ENCODE results near the gene FCF1.

FCF1 gene, protein sequence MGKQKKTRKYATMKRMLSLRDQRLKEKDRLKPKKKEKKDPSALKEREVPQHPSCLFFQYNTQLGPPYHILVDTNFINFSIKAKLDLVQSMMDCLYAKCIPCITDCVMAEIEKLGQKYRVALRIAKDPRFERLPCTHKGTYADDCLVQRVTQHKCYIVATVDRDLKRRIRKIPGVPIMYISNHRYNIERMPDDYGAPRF

DNA sequence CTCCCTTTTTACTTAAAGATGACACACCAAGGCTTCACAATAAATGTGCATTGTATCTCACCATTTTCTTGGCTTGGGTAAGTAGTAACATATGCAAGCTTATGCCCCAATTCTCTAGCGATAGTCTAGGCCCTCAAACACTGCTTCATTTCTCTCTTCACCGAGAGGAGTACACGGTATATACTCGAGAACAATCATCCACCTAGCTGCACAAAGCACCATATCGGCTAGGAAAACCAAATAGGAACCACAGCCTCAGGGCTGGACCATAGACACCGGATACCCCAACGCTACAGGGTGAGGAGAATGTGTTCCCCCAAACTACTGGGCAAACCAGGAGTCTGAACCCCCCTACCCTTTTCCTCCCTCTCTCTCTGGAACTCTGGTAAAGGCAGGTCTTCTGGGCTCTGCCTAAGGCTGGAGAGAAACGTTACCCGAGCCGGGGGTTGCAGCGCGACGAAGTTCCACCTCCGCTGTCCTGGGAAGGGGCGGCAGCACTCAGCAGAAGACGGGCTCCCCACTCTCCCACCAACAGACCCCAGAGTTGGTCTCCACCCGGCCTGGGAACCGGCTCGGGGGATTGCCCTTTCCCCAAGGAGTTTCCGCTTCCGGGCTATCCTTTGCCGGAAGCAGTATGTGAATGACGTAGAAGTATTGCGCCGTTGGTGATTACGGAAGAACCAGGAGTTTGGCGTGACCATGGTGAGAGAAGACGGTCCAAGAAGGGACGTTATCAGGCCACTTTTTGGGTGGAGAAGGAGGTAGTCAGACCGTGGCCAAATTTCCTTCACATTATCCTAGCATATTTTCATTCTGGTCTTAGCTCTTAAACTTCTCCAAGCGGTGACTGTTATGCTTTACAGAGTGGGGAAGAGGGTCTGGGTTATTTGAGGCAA, at the start of gene FCF1, which contains the start of gene AREL1:
Gene FCF1, plus strand, starts transcription at position 646 of the 896 bp plus-strand sequence. Its CDS starts 54 bp downstream, at position 700.
Gene AREL1, minus strand, starts transcription at position 582 of the 896 bp plus-strand sequence. CDS start 27,465 bp downstream, outside the sequence.
- no peaks in the 10 kb centered on the region for H3K27me3 ChIP-seq (ENCODE audit: control insufficient read depth in 1 of 2, insufficient read depth in 2 of 2, low read length in 2 of 2)
- H3K9ac ChIP-seq (ENCODE audit: low read length in 2 of 2), result peak within 1 kb of the TSS; percentile 78 to 92
- H3K4me1 ChIP-seq (ENCODE audit: control insufficient read depth, insufficient read depth, low read length), result no peaks in the 10 kb centered on the region

DNA sequence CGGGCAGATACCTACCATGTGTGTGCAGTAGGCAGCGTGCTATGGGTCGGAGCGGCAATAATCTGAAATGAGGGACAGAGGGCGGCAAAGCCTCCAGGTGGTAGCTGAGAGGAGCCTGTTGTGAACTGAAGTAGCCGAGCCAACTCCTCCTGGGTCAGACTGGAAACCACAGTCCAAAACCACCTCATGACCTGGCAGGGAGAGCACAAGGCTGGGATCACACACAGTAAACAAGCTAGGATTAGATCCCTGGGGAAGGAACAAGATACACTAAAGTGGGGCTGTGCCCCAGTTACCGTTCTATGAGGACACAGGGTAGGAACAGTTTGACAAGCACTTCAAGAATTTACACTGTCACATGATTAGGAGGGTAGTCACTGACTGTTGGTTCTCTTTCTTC, 49.1 kb upstream of the FCF1 start:
- Histone ChIP-seq H3K4me1 (ENCODE audit: control insufficient read depth, insufficient read depth, low read length) (peaks cover 3% of the 10 kb centered on the region), H3K9ac (ENCODE audit: low read length in 2 of 2) (no peak overlapping the region), H3K4me3 (ENCODE audit: low read length in 2 of 2) (no peak overlapping the region), H3K27me3 (ENCODE audit: control insufficient read depth in 1 of 2, insufficient read depth in 2 of 2, low read length in 2 of 2) (no peaks in the 10 kb centered on the region), H3K27ac (ENCODE audit: low read length) (no peak overlapping the region), H3K9me3 (ENCODE audit: control insufficient read depth in 2 of 2, low read length in 2 of 2) (no peaks in the 10 kb centered on the region), H3K36me3 (ENCODE audit: control insufficient read depth in 2 of 2, insufficient read depth in 2 of 2, low read length in 2 of 2) (peaks cover 40 to 48% of the 10 kb centered on the region in 2 donors)

More for the DNA sequence above, at the start of gene FCF1, which contains the start of gene AREL1:
- Histone ChIP-seq H3K4me3 (ENCODE audit: low read length in 2 of 2) (peak within 1 kb of the TSS; percentile 91 to 100), H3K27ac (ENCODE audit: low read length) (peak within 1 kb of the TSS; percentile 38), H3K36me3 (ENCODE audit: control insufficient read depth in 2 of 2, insufficient read depth in 2 of 2, low read length in 2 of 2) (peaks cover 6 to 8% of the 10 kb centered on the region in 2 donors), H3K9me3 (ENCODE audit: control insufficient read depth in 2 of 2, low read length in 2 of 2) (no peaks in the 10 kb centered on the region)

DNA sequence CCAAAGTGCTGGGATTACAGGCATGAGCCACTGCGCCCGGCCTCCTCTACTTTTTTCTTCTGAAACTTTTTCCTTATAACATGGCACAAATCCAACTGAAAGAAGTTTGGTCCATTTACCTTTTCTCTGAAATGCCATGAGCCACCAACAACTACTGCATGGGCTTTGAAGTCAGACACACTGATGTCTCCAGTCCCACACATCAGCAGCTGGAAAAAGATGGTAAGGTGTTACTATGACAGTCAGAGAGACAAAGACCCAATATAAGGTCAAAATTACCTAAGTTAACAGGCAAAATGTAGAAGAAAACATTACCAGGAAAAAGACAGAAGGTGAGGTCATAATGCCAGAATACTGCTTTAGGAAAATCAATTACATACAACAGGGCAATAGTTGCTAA, 48.2 kb upstream of the FCF1 start:
- H3K27ac ChIP-seq (ENCODE audit: low read length), result no peak overlapping the region
- no peak overlapping the region for H3K4me3 ChIP-seq (ENCODE audit: low read length in 2 of 2)
- peaks cover 48 to 51% of the 10 kb centered on the region in 2 donors for H3K36me3 ChIP-seq (ENCODE audit: control insufficient read depth in 2 of 2, insufficient read depth in 2 of 2, low read length in 2 of 2)
- peaks cover 3% of the 10 kb centered on the region for H3K4me1 ChIP-seq (ENCODE audit: control insufficient read depth, insufficient read depth, low read length)
- no peaks in the 10 kb centered on the region for H3K27me3 ChIP-seq (ENCODE audit: control insufficient read depth in 1 of 2, insufficient read depth in 2 of 2, low read length in 2 of 2)
- H3K9me3 ChIP-seq (ENCODE audit: control insufficient read depth in 2 of 2, low read length in 2 of 2), result no peaks in the 10 kb centered on the region
- H3K9ac ChIP-seq (ENCODE audit: low read length in 2 of 2), result no peak overlapping the region

DNA sequence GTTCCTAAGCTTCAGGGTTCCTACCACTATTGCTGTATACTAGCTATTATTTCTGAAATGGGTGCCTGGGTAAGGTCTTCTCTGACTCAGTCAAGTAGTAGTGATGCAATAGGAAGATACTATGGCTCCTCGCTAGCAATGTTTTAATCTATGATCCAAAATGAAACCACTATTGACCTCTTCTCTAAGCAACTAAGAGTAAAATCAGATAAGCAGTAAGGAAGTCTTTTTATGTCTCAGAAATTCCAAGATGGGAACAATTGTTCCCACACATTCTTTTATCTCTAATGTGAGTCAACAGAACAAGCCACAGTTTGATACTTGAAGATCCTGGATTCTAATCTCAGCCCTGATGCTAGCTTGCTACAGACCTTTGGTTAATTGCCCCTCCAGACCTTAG, 45.2 kb upstream of the FCF1 start:
- H3K9me3 ChIP-seq (ENCODE audit: control insufficient read depth in 2 of 2, low read length in 2 of 2), result no peaks in the 10 kb centered on the region
- H3K9ac ChIP-seq (ENCODE audit: low read length in 2 of 2), result no peak overlapping the region
- no peak overlapping the region for H3K4me3 ChIP-seq (ENCODE audit: low read length in 2 of 2)
- no peak overlapping the region for H3K27ac ChIP-seq (ENCODE audit: low read length)
- H3K4me1 ChIP-seq (ENCODE audit: control insufficient read depth, insufficient read depth, low read length), result peaks cover 3% of the 10 kb centered on the region
- peaks cover 50 to 57% of the 10 kb centered on the region in 2 donors for H3K36me3 ChIP-seq (ENCODE audit: control insufficient read depth in 2 of 2, insufficient read depth in 2 of 2, low read length in 2 of 2)
- H3K27me3 ChIP-seq (ENCODE audit: control insufficient read depth in 1 of 2, insufficient read depth in 2 of 2, low read length in 2 of 2), result no peaks in the 10 kb centered on the region

DNA sequence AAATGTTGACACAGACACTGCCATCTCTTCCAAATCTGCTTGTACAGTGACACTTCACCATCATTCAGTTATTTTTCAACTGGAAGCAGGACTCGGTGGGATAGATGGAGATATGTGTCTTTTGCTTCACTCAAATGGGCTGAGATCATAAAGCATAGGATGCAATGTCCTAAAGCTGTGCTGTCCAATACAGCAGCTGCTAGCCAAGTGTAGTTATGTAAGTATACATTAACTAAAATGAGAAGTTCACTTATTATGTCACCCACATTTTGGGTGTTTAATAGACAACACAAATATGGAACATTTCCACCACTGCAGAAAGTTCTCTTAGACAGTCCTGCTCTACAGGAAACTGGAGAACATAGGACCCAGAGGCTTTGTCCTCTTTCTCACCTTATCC, 43.7 kb upstream of the FCF1 start:
- Histone ChIP-seq H3K9ac (ENCODE audit: low read length in 2 of 2) (no peak overlapping the region), H3K27me3 (ENCODE audit: control insufficient read depth in 1 of 2, insufficient read depth in 2 of 2, low read length in 2 of 2) (no peaks in the 10 kb centered on the region), H3K4me1 (ENCODE audit: control insufficient read depth, insufficient read depth, low read length) (no peaks in the 10 kb centered on the region), H3K4me3 (ENCODE audit: low read length in 2 of 2) (no peak overlapping the region), H3K9me3 (ENCODE audit: control insufficient read depth in 2 of 2, low read length in 2 of 2) (no peaks in the 10 kb centered on the region), H3K27ac (ENCODE audit: low read length) (no peak overlapping the region), H3K36me3 (ENCODE audit: control insufficient read depth in 2 of 2, insufficient read depth in 2 of 2, low read length in 2 of 2) (peaks cover 45 to 58% of the 10 kb centered on the region in 2 donors)

DNA sequence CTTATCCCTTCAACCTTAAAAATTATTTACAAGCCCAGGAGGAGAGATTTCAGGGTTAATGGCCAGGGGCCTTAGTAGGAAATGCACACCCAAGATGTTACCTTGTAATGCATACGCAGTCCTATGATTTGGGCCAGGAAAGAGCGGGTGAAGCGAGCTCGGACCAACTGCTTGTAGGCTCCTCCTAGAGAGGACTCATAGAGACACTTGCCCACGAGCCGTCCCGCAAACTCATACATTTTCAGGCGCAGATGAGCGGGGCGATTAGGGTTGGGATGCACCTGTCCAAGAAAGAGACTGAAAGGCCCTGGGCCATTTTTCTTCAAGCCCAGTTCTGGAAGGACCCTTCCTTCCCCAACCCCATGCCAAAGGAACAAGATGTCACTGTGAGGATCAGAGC, 43.1 kb upstream of the FCF1 start:
- H3K36me3 ChIP-seq (ENCODE audit: control insufficient read depth in 2 of 2, insufficient read depth in 2 of 2, low read length in 2 of 2), result peaks cover 43 to 60% of the 10 kb centered on the region in 2 donors

DNA sequence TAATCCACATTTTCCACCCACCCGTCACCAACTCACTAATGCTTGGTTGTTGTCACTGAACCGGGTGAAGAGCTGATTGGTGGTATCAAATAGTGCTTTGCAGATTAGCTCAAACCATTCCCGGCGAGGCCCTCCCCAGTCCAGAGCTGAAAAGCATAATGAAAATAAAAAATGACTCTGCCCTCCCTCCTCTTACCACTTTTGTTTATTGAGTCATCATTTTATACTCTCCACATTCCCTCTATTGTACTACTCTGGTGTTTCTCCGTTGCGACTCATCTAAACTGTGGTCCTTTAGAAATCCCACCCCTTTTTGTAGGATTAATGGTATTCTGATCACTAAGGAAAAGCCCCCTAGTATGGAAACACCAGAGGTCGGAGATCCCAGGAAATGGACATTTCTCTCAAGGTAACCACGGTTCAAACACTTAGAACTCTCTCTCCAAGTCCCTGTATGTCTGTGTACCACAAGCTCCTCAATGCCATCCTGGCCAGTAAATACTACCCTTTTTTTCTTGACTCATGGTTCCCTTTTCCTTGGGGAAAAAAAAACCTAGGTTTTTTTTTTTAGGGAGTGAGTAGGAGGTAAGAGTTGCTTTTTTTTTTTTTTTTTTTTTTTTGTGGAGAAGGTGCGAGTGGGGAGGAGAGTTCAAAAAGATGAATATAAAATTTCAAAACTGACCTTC, 42.1 kb upstream of the FCF1 start:
- H3K9me3 ChIP-seq (ENCODE audit: control insufficient read depth in 2 of 2, low read length in 2 of 2), result no peaks in the 10 kb centered on the region
- H3K27me3 ChIP-seq (ENCODE audit: control insufficient read depth in 1 of 2, insufficient read depth in 2 of 2, low read length in 2 of 2), result no peaks in the 10 kb centered on the region
- H3K36me3 ChIP-seq (ENCODE audit: control insufficient read depth in 2 of 2, insufficient read depth in 2 of 2, low read length in 2 of 2), result peaks cover 47 to 69% of the 10 kb centered on the region in 2 donors
- H3K4me3 ChIP-seq (ENCODE audit: low read length in 2 of 2), result no peak overlapping the region
- H3K27ac ChIP-seq (ENCODE audit: low read length), result no peak overlapping the region
- H3K4me1 ChIP-seq (ENCODE audit: control insufficient read depth, insufficient read depth, low read length), result no peaks in the 10 kb centered on the region
- no peak overlapping the region for H3K9ac ChIP-seq (ENCODE audit: low read length in 2 of 2)

More for the DNA sequence above, 43.1 kb upstream of the FCF1 start:
- H3K4me3 ChIP-seq (ENCODE audit: low read length in 2 of 2), result no peak overlapping the region
- H3K27me3 ChIP-seq (ENCODE audit: control insufficient read depth in 1 of 2, insufficient read depth in 2 of 2, low read length in 2 of 2), result no peaks in the 10 kb centered on the region
- H3K9ac ChIP-seq (ENCODE audit: low read length in 2 of 2), result no peak overlapping the region
- no peaks in the 10 kb centered on the region for H3K4me1 ChIP-seq (ENCODE audit: control insufficient read depth, insufficient read depth, low read length)
- H3K9me3 ChIP-seq (ENCODE audit: control insufficient read depth in 2 of 2, low read length in 2 of 2), result no peaks in the 10 kb centered on the region
- H3K27ac ChIP-seq (ENCODE audit: low read length), result no peak overlapping the region

DNA sequence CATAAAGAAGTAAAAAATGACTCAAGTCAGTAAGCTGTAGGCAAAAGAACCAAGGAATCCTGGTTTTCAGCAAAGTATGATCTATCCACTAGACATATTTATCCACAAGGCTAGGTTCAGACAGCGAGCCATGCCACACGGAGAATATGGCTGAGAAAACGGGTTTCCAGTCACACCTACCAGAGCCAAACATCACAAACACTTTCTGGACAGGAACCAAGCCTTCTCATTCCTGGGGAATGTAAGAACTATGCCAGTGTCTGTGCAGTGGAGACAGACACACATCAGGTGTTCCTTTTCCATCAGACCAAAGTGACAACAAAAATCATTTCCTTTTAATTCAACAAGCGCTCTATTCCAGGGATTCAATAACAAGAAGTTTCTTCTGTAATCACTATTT, 41.2 kb upstream of the FCF1 start:
- Histone ChIP-seq H3K4me3 (ENCODE audit: low read length in 2 of 2) (no peak overlapping the region), H3K27ac (ENCODE audit: low read length) (no peak overlapping the region), H3K9ac (ENCODE audit: low read length in 2 of 2) (no peak overlapping the region), H3K4me1 (ENCODE audit: control insufficient read depth, insufficient read depth, low read length) (no peaks in the 10 kb centered on the region), H3K36me3 (ENCODE audit: control insufficient read depth in 2 of 2, insufficient read depth in 2 of 2, low read length in 2 of 2) (peaks cover 49 to 76% of the 10 kb centered on the region in 2 donors), H3K9me3 (ENCODE audit: control insufficient read depth in 2 of 2, low read length in 2 of 2) (no peaks in the 10 kb centered on the region), H3K27me3 (ENCODE audit: control insufficient read depth in 1 of 2, insufficient read depth in 2 of 2, low read length in 2 of 2) (no peaks in the 10 kb centered on the region)

DNA sequence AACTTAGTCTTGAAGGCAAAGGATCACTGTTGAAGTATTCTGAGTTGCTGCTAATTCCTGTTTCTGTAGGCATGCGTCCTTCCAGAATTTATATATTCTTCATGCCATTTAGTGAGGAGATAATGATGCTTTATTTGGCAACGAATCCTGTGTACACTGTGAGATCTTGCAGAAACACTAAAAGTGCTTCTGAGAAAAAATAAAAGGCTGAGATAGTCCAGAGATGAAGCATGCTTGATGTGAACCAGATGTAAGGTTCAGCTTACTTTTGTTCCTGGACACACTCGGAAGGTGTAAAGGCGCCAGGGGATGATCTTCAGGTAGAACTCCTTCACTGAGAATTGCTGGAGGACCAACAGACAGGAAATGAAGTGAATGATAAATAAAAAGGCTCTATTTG, 39.2 kb upstream of the FCF1 start:
- H3K36me3 ChIP-seq (ENCODE audit: control insufficient read depth in 2 of 2, insufficient read depth in 2 of 2, low read length in 2 of 2), result peaks cover 38 to 60% of the 10 kb centered on the region in 2 donors
- H3K4me3 ChIP-seq (ENCODE audit: low read length in 2 of 2), result no peak overlapping the region
- H3K9me3 ChIP-seq (ENCODE audit: control insufficient read depth in 2 of 2, low read length in 2 of 2), result no peaks in the 10 kb centered on the region
- H3K27ac ChIP-seq (ENCODE audit: low read length), result no peak overlapping the region
- H3K27me3 ChIP-seq (ENCODE audit: control insufficient read depth in 1 of 2, insufficient read depth in 2 of 2, low read length in 2 of 2), result no peaks in the 10 kb centered on the region
- H3K9ac ChIP-seq (ENCODE audit: low read length in 2 of 2), result no peak overlapping the region
- H3K4me1 ChIP-seq (ENCODE audit: control insufficient read depth, insufficient read depth, low read length), result no peaks in the 10 kb centered on the region

DNA sequence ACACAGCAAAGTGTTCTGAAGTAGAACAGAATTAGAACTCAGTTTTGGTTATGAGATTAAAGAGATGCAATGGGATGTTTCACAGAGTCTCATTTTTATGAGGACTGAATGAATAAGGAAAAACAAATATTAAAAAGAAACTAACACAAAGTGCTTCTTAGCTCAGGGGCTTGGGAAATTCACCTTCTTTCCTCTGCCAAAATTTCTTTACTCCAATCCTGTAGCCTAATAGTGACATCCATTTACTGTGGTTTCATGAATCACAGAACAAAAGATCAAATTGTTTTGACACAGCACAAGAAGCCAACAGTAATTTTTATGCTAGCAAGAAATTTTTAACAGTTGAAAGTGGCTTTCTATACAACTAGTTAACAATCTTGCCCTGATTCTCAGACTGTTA, 37.7 kb upstream of the FCF1 start:
- peaks cover 29 to 50% of the 10 kb centered on the region in 2 donors for H3K36me3 ChIP-seq (ENCODE audit: control insufficient read depth in 2 of 2, insufficient read depth in 2 of 2, low read length in 2 of 2)
- H3K9ac ChIP-seq (ENCODE audit: low read length in 2 of 2), result no peak overlapping the region
- no peak overlapping the region for H3K27ac ChIP-seq (ENCODE audit: low read length)
- H3K4me1 ChIP-seq (ENCODE audit: control insufficient read depth, insufficient read depth, low read length), result no peaks in the 10 kb centered on the region
- H3K9me3 ChIP-seq (ENCODE audit: control insufficient read depth in 2 of 2, low read length in 2 of 2), result no peaks in the 10 kb centered on the region
- H3K27me3 ChIP-seq (ENCODE audit: control insufficient read depth in 1 of 2, insufficient read depth in 2 of 2, low read length in 2 of 2), result no peaks in the 10 kb centered on the region
- no peak overlapping the region for H3K4me3 ChIP-seq (ENCODE audit: low read length in 2 of 2)

Data from stomach smooth muscle (tissue), 2 donors.